ENCODE data around the gene BTBD2.

GRCh38 chr19:1986357-1987162 is 29.0 kb downstream of the BTBD2 start:
- no peak for TF ChIP-seq EZH2 (IDR thresholded peaks at IDR 0.05; ENCODE audit: borderline replicate concordance)
- TF ChIP-seq CTCF (IDR thresholded peaks at IDR 0.05; ENCODE audit: poor library complexity), result no peak
- no peak for TF ChIP-seq EZH2phosphoT487 (IDR thresholded peaks at IDR 0.05; ENCODE audit: low read depth, severe bottlenecking, unreplicated experiment)

Data from hepatocyte (in vitro differentiated cells).